B cell (primary cell): Measurements from ENCODE around the gene ADGRL4. TPM values are rescaled to one million over a fixed set of nuclear protein-coding genes. Genes with fewer than 3 reads are reported as not detected.
A peak's percentile ranks its signal among the peaks of the same experiment; 100 is the strongest.

Experiments
- ATAC-seq: fragments of 200-7000 bp; cut with Tn5 transposase; one replicate; pipeline ENCODE4 v1.10.0; 2021; ENCODE audit warnings: low read depth, mild to moderate bottlenecking, moderate number of reproducible peaks, moderate library complexity
- CTCF ChIA-PET: fragments of 350-600 bp; sonication (Branson Sonifier 250); formaldehyde crosslinking; loops from one replicate; lab custom pipeline; 2021; ENCODE audit warnings: antibody characterized with exemption, inconsistent platforms; lab: Charles Lee
- POLR2A ChIA-PET: fragments of 350-600 bp; sonication (Branson Sonifier 250); formaldehyde crosslinking; loops from one replicate; lab custom pipeline; 2021; ENCODE audit warnings: antibody characterized with exemption; lab: Charles Lee
- DNase-seq: peaks from one replicate; pipeline ENCODE4 v3.0.0; 2013
- H2AFZ ChIP-seq: 2 replicates; pipeline ENCODE4 v1.6.1; 2012; ENCODE audit warnings: mild to moderate bottlenecking, low read depth, low read length; ENCODE audit not compliant: insufficient read depth, poor library complexity, severe bottlenecking
- H3K27ac ChIP-seq, 2 donors: 1 replicate in 1 of 2; 2 replicates in 1 of 2; pipeline ENCODE4 v1.5.1; 2012 to 2013; ENCODE audit warnings: low read length in 2 of 2, mild to moderate bottlenecking in 2 of 2, moderate library complexity in 1 of 2
- H3K27me3 ChIP-seq, 4 experiments: fragments of 200-600 bp in 1 of 4; sonication (generic) in 1 of 4; replicated peaks in 1 of 4; 1 replicate in 2 of 4; 2 replicates in 2 of 4; pipeline versions ENCODE4 v1.6.1 to v1.7.0; 2013 to 2016; ENCODE audit warnings: low read length in 3 of 4, mild to moderate bottlenecking in 2 of 4, mixed read lengths in 1 of 4, moderate library complexity in 1 of 4; ENCODE audit not compliant: insufficient read depth in 4 of 4, control insufficient read depth in 3 of 4; ENCODE audit errors: control extremely low read depth in 1 of 4
- H3K36me3 ChIP-seq, 2 experiments: replicated peaks in 1 of 2; 1 replicate in 1 of 2; 2 replicates in 1 of 2; pipeline versions ENCODE4 v1.6.1 to v1.7.1; 2013; ENCODE audit warnings: low read length in 1 of 2; ENCODE audit not compliant: insufficient read depth in 2 of 2, control insufficient read depth in 1 of 2; ENCODE audit errors: control extremely low read depth in 1 of 2, extremely low read depth in 1 of 2
- H3K4me1 ChIP-seq, 2 donors: fragments of 200-600 bp in 1 of 2; sonication (generic) in 1 of 2; 1 replicate in 1 of 2; 2 replicates in 1 of 2; pipeline versions ENCODE4 v1.5.1 to v1.6.1; 2013 to 2017; ENCODE audit warnings: low read length in 2 of 2; ENCODE audit not compliant: control insufficient read depth in 2 of 2, insufficient read depth in 2 of 2
- H3K4me2 ChIP-seq: replicated peaks from 2 replicates; pipeline ENCODE3; 2012; ENCODE audit warnings: mild to moderate bottlenecking, low read depth, low read length; ENCODE audit not compliant: poor library complexity, severe bottlenecking
- H3K4me3 ChIP-seq, 5 experiments: fragments of 200-600 bp in 1 of 5; sonication (generic) in 1 of 5; 1 replicate in 3 of 5; 2 replicates in 2 of 5; pipeline versions ENCODE4 v1.5.1 to v1.7.0; 2011 to 2016; ENCODE audit warnings: low read length in 4 of 5, mild to moderate bottlenecking in 4 of 5, low read depth in 2 of 5, control low read depth in 1 of 5, moderate library complexity in 1 of 5; ENCODE audit not compliant: insufficient read depth in 1 of 5; ENCODE audit errors: control extremely low read depth in 1 of 5, extremely low read depth in 1 of 5
- H3K79me2 ChIP-seq: fragments of 200-600 bp; sonication (generic); one replicate; pipeline ENCODE4 v1.6.0; 2016; ENCODE audit warnings: low read length; ENCODE audit not compliant: control insufficient read depth, insufficient read depth
- H3K9ac ChIP-seq: fragments of 200-600 bp; sonication (generic); 2 replicates; pipeline ENCODE4 v1.6.1; 2017; ENCODE audit warnings: mild to moderate bottlenecking, low read length, moderate library complexity
- H3K9me3 ChIP-seq, 3 donors: one replicate each; pipeline versions ENCODE4 v1.6.1 to v1.7.1; 2013; ENCODE audit warnings: low read length in 2 of 3; ENCODE audit not compliant: control insufficient read depth in 2 of 3, insufficient read depth in 1 of 3; ENCODE audit errors: control extremely low read depth in 1 of 3
- H4K20me1 ChIP-seq: 2 replicates; pipeline ENCODE4 v1.6.0; 2012; ENCODE audit warnings: mild to moderate bottlenecking, low read length; ENCODE audit not compliant: insufficient read depth, control insufficient read depth, poor library complexity, severe bottlenecking
- H3K27ac Mint-ChIP-seq: one replicate; pipeline ENCODE4 v1.8.0; 2021; ENCODE audit warnings: mixed read lengths
- H3K27me3 Mint-ChIP-seq: one replicate; pipeline ENCODE4 v1.8.0; 2021; ENCODE audit warnings: mixed read lengths
- H3K4me1 Mint-ChIP-seq: one replicate; pipeline ENCODE4 v1.8.0; 2021; ENCODE audit warnings: mixed read lengths
- H3K4me3 Mint-ChIP-seq: one replicate; pipeline ENCODE4 v1.8.0; 2021; ENCODE audit warnings: mixed read lengths
- H3K9me3 Mint-ChIP-seq: one replicate; pipeline ENCODE4 v1.8.0; 2022; ENCODE audit warnings: mixed read lengths; ENCODE audit not compliant: insufficient read depth
- EZH2 ChIP-seq: IDR thresholded peaks from 2 replicates; pipeline ENCODE4 v1.6.1; 2012; ENCODE audit warnings: borderline replicate concordance, low read depth, mild to moderate bottlenecking, moderate library complexity, low read length; ENCODE audit not compliant: insufficient read depth, poor library complexity, severe bottlenecking
- whole genome bisulfite sequencing: methylation state at CpG from one replicate; pipeline ENCODE4 v1.1.5; 2013; ENCODE audit warnings: missing lambda C conversion rate; ENCODE audit not compliant: insufficient coverage; 5-methylcytosine and 5-hydroxymethylcytosine counted together
- intact Hi-C: fragments of 100-400 bp; cut with micrococcal nuclease; formaldehyde crosslinking; loops from one replicate; pipeline ENCODE4 v1.10.0; 2022
- polyA plus RNA-seq: library from polyadenylated mRNA; depleted of rRNA; stranded (reverse); fragments of >200 nt; gene quantifications from 2 replicates; pipeline ENCODE4 v1.2.3, GENCODE V29; 2012
- total RNA-seq, 2 donors: library from RNA; stranded (reverse); fragments of 120-200 nt in 1 of 2; gene quantifications; 1 replicate in 1 of 2; 2 replicates in 1 of 2; pipeline versions ENCODE4 v1.2.3 to v1.2.4, GENCODE V29; 2013 to 2022
- TF ChIP-seq, protein P1 (sequence below): fragments of 200-600 bp; IDR thresholded peaks from one replicate; pipeline ENCODE4 v1.8.0; 2022; ENCODE audit warnings: antibody characterized with exemption, mild to moderate bottlenecking

Gene ADGRL4
- total and polyA plus RNA-seq, 2 donors (not counting 1 experiment from before 2014, with no cell fraction given): not detected

- intact Hi-C loops: no loop called here
These were observed 34.0 kb upstream of the ADGRL4 start for GRCh38 chr1:79040424-79041082.

DNA sequence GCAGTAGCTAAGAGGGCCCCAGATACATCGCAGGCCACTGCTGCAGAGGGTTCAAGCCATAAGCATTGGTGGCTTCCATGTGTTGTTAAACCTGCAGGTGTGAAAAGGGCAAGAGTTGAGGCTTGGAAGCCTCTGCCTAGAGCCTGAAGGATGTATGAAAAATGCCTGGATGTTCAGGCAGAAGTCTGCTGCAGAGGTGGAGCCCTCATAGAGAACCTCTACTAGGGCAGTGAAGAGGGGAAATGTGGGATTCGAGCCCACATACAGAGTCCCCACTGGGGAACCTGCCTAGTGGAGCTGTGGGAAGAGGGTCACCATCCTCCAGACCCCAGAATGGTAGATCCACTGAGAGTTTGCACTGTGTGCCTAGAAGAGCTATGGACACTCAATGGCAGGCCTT lies 30.6 kb upstream of the ADGRL4 start:
- intact Hi-C loops: no loop called here
- no peak for ATAC-seq

More at GRCh38 chr1:79040424-79041082, 34.0 kb upstream of the ADGRL4 start:
- Histone ChIP-seq H3K4me3 (no peak overlapping the region), H2AFZ (peak overlapping the region; percentile 31), H3K4me2 (peak overlapping the region; percentile 39), H3K9me3 (peaks cover 0 to 12% (median 8%) of the 10 kb centered on the region in 3 donors), H3K4me1 (no peaks in the 10 kb centered on the region), H4K20me1 (no peaks in the 10 kb centered on the region), H3K36me3 (no peaks in the 10 kb centered on the region), H3K79me2 (no peaks in the 10 kb centered on the region), H3K27me3 (no peaks in the 10 kb centered on the region), H3K27ac (no peak overlapping the region), H3K9ac (peak overlapping the region; percentile 1)
- H3K27me3 Mint-ChIP-seq: no peaks in the 10 kb centered on the region
- WGBS: no CpG with 5 or more reads among the region's 10 CpGs
- ChIA-PET POLR2A (no interaction called here), CTCF (no interaction called here)
- H3K4me3 Mint-ChIP-seq: no peak overlapping the region
- no peaks in the 10 kb centered on the region for H3K9me3 Mint-ChIP-seq
- DNase-seq: no peak
- ATAC-seq: no peak
- TF ChIP-seq EZH2: no peak
- TF ChIP-seq, protein P1, sequence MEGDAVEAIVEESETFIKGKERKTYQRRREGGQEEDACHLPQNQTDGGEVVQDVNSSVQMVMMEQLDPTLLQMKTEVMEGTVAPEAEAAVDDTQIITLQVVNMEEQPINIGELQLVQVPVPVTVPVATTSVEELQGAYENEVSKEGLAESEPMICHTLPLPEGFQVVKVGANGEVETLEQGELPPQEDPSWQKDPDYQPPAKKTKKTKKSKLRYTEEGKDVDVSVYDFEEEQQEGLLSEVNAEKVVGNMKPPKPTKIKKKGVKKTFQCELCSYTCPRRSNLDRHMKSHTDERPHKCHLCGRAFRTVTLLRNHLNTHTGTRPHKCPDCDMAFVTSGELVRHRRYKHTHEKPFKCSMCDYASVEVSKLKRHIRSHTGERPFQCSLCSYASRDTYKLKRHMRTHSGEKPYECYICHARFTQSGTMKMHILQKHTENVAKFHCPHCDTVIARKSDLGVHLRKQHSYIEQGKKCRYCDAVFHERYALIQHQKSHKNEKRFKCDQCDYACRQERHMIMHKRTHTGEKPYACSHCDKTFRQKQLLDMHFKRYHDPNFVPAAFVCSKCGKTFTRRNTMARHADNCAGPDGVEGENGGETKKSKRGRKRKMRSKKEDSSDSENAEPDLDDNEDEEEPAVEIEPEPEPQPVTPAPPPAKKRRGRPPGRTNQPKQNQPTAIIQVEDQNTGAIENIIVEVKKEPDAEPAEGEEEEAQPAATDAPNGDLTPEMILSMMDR: no peak
- peaks cover 2% of the 10 kb centered on the region for H3K4me1 Mint-ChIP-seq
- no peak overlapping the region for H3K27ac Mint-ChIP-seq

More for the DNA sequence above, 30.6 kb upstream of the ADGRL4 start:
- Histone ChIP-seq H3K4me2 (no peak overlapping the region), H3K4me3 (no peak overlapping the region), H3K27me3 (no peaks in the 10 kb centered on the region), H3K9ac (no peak overlapping the region), H3K9me3 (peaks cover 0 to 12% (median 11%) of the 10 kb centered on the region in 3 donors), H3K36me3 (no peaks in the 10 kb centered on the region), H3K4me1 (no peaks in the 10 kb centered on the region), H3K79me2 (no peaks in the 10 kb centered on the region), H4K20me1 (no peaks in the 10 kb centered on the region), H2AFZ (no peak overlapping the region), H3K27ac (no peak overlapping the region)
- Mint-ChIP-seq H3K27ac (no peak overlapping the region), H3K27me3 (no peaks in the 10 kb centered on the region), H3K9me3 (no peaks in the 10 kb centered on the region), H3K4me3 (no peak overlapping the region), H3K4me1 (peaks cover 2% of the 10 kb centered on the region)
- 90% methylated on average over 2 of the region's 2 CpGs for WGBS
- POLR2A ChIA-PET: no interaction called here
- no peak for DNase-seq
- CTCF ChIA-PET: no interaction called here
- TF ChIP-seq, protein P1: no peak
- TF ChIP-seq EZH2: no peak
